NB4 (cell line): ENCODE measurements around the gene ACCSL.

ENCODE experiments used
- DNase-seq: peaks from one replicate; pipeline ENCODE4 v3.0.0; 2010; ENCODE audit warnings: low read depth
- H3K4me3 ChIP-seq: one replicate; pipeline ENCODE4 v1.5.1; 2011; ENCODE audit warnings: mild to moderate bottlenecking, low read depth, low read length, moderate library complexity
- MYC ChIP-seq: IDR thresholded peaks from 2 replicates; pipeline ENCODE4 v1.6.1; 2011; ENCODE audit warnings: low read depth, low read length
- POLR2A ChIP-seq: IDR thresholded peaks from 2 replicates; pipeline ENCODE4 v1.6.1; 2011; ENCODE audit warnings: mild to moderate bottlenecking; ENCODE audit not compliant: insufficient read length; ENCODE audit errors: extremely low read depth
- TF ChIP-seq, protein P1 (sequence below): IDR thresholded peaks from one replicate; pipeline ENCODE4 v1.5.1; 2012; ENCODE audit warnings: low read depth, low read length
- TF ChIP-seq, protein P2 (sequence below): IDR thresholded peaks from 2 replicates; pipeline ENCODE4 v1.6.1; 2011; ENCODE audit warnings: low read depth, low read length

Gene ACCSL

DNA sequence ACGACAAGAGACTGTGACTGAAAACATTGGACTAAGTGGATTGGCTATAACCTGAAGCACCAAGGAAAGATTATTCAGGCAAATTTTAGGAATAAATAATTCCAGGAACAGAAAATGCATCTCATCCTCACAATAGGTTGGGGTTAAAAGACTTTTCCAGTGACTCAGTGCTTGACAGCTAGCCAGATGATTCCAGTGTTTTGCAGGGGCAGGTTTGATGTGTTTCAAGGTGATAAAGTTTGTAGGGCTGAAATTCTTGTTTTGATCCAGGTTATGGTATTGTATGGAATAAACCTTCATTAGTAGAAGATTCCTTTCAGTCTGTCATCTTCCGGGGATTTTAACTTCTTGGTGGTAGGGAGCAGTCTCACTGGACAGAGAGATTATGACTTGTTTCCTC, 50.0 kb downstream of the ACCSL start:
- DNase-seq, result no peak
- no peak overlapping the region for H3K4me3 ChIP-seq
- TF ChIP-seq POLR2A (no peak), MYC (no peak)
- TF ChIP-seq, protein P1, sequence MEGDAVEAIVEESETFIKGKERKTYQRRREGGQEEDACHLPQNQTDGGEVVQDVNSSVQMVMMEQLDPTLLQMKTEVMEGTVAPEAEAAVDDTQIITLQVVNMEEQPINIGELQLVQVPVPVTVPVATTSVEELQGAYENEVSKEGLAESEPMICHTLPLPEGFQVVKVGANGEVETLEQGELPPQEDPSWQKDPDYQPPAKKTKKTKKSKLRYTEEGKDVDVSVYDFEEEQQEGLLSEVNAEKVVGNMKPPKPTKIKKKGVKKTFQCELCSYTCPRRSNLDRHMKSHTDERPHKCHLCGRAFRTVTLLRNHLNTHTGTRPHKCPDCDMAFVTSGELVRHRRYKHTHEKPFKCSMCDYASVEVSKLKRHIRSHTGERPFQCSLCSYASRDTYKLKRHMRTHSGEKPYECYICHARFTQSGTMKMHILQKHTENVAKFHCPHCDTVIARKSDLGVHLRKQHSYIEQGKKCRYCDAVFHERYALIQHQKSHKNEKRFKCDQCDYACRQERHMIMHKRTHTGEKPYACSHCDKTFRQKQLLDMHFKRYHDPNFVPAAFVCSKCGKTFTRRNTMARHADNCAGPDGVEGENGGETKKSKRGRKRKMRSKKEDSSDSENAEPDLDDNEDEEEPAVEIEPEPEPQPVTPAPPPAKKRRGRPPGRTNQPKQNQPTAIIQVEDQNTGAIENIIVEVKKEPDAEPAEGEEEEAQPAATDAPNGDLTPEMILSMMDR, result no peak
- TF ChIP-seq, protein P2, sequence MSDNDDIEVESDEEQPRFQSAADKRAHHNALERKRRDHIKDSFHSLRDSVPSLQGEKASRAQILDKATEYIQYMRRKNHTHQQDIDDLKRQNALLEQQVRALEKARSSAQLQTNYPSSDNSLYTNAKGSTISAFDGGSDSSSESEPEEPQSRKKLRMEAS, result no peak

DNA sequence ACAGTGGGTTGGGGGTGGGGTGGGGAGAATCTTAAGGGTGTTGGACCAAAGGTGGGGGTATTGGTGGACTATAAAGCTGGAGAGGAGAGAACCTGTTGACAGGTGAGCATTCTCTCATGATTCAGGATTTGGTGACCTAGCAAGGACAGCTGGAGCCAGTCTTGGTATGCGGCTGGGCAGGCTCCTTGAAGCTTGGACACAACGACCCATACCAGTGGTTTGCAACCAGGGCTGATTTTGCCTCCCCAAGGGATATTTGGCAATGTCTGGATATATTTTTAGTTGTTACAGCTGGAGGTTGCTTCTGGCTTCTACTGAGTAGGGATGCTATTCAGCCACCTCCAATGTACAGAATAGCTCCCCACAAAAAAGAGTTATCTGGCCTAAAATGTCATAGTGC, 53.3 kb downstream of the ACCSL start:
- no peak for DNase-seq
- TF ChIP-seq, protein P1, result no peak
- TF ChIP-seq MYC (no peak), POLR2A (no peak)
- TF ChIP-seq, protein P2, result no peak
- H3K4me3 ChIP-seq, result no peak overlapping the region

DNA sequence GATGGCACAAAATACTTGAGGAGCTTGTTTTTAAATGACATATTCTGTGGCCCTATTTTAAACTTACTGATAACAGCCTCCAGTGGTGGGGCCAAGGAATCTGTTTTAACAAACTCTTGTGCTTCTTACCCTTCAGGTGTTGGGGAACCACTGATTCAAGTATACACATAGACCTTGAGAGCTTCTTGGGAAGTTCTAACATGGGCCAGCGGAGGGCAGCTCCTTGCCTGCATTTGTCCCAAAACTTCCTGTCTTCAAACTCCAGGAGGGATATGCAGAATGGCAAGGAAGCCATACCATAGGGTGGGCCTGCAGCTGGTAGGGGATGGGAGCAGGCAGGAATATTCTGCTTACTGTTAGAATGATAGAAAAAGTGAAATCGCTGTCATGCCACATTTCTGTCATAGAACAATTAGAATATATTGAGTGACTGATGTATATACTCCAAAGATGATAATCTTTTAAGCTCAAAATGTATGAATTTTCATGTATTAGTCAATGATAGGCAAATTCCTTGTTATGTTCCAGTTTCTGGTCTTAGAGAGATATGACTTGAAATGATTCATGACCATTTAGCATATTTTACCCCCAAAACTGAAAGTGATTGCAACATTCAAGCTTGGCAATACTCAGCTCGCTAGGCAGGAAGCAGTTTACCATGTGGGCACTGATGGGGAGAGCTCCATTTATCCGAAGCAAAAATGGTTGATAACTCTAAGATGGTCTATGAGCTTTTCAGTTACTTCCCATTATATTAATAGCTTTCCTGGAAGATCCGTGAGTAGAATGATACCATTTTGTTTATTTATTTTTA, 56.9 kb downstream of the ACCSL start:
- TF ChIP-seq POLR2A (no peak), MYC (no peak)
- TF ChIP-seq, protein P1, result no peak
- TF ChIP-seq, protein P2, result no peak
- DNase-seq, result peak; percentile 18
- H3K4me3 ChIP-seq, result no peak overlapping the region

DNA sequence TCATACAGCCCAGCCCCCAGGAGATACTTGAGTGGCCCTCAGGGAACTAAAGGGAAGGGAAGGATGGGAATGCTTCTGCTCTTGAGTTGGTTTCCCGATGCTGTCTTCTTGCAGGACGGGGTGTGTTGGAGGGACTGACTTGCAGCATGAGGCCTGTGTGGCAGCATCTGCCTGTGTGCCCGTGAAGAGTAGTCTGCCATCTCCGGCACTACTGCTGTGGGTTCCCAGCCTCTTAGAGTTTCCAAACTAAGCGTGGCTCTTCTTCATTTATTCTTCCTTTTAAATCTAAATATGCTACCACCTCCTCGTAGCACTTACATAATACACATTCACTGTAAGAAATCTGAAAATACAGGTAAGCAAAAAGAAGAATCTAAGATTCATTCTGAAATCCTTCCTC, 60.5 kb downstream of the ACCSL start:
- no peak for TF ChIP-seq POLR2A
- TF ChIP-seq MYC, result no peak
- TF ChIP-seq, protein P1, result no peak
- TF ChIP-seq, protein P2, result no peak
- DNase-seq, result no peak
- no peak overlapping the region for H3K4me3 ChIP-seq
